Testis (tissue), 3 donors: ENCODE results near the gene ERLIN1. TPM values are rescaled to one million over a fixed set of nuclear protein-coding genes. Genes with fewer than 3 reads are reported as not detected.

Experiments
- DNase-seq: peaks from one replicate; pipeline ENCODE4 v3.0.0-alpha.2; 2019
- H3K27ac ChIP-seq, 2 donors: fragments of 200-600 bp; sonication (generic); one replicate each; pipeline ENCODE4 v1.5.1; 2019
- H3K27me3 ChIP-seq: fragments of 200-600 bp; sonication (generic); one replicate; pipeline ENCODE4 v1.5.1; 2019
- H3K36me3 ChIP-seq: fragments of 200-600 bp; sonication (generic); one replicate; pipeline ENCODE4 v1.5.1; 2017; ENCODE audit warnings: low read depth; ENCODE audit errors: missing control alignments
- H3K4me1 ChIP-seq: fragments of 200-600 bp; sonication (generic); one replicate; pipeline ENCODE4 v1.5.1; 2019
- H3K4me3 ChIP-seq, 2 donors: fragments of 200-600 bp; sonication (generic); one replicate each; pipeline ENCODE4 v1.5.1; 2017 to 2019
- H3K9me3 ChIP-seq: fragments of 200-600 bp; sonication (generic); one replicate; pipeline ENCODE4 v1.5.1; 2017
- CTCF ChIP-seq, 3 experiments: fragments of 450-650 bp in 2 of 3; fragments of 200-600 bp in 1 of 3; sonication (generic) in 1 of 3; IDR thresholded peaks; one replicate each; pipeline ENCODE4 v1.5.1; 2016 to 2019; ENCODE audit warnings: antibody characterized with exemption in 3 of 3, mild to moderate bottlenecking in 2 of 3, moderate library complexity in 1 of 3
- POLR2A ChIP-seq: fragments of 450-650 bp; IDR thresholded peaks from one replicate; pipeline ENCODE4 v1.6.1; 2017; ENCODE audit warnings: antibody characterized with exemption, mild to moderate bottlenecking, moderate library complexity
- WGBS, 2 donors: methylation state at CpG; one replicate each; pipeline ENCODE4 v1.1.5; 2018; 5-methylcytosine and 5-hydroxymethylcytosine counted together
- intact Hi-C: fragments of 100-400 bp; cut with DNase I; formaldehyde crosslinking; loops from one replicate; pipeline ENCODE4 v1.15.1; 2023; ENCODE audit warnings: low total_unique reads
- polyA plus RNA-seq: library from polyadenylated mRNA; stranded (reverse); fragments of 350-450 nt; fragmentation: Illumina TruSeq; extraction: RNeasy Lipid Tissue Mini Kit (QIAGEN cat#74804); gene quantifications from one replicate; pipeline ENCODE4 v1.2.3, GENCODE V29; 2014; ENCODE audit warnings: low read depth, low replicate concordance; ENCODE audit not compliant: insufficient read depth
- total RNA-seq, 2 donors: library from RNA; depleted of rRNA; stranded (reverse); fragments of >200 nt; gene quantifications; one replicate each; pipeline ENCODE4 v1.2.3, GENCODE V29; 2016

ERLIN1 gene
- total and polyA plus RNA-seq, 3 donors from 2014 or later = 27.9 to 62.7 (median 32.5) TPM

DNA sequence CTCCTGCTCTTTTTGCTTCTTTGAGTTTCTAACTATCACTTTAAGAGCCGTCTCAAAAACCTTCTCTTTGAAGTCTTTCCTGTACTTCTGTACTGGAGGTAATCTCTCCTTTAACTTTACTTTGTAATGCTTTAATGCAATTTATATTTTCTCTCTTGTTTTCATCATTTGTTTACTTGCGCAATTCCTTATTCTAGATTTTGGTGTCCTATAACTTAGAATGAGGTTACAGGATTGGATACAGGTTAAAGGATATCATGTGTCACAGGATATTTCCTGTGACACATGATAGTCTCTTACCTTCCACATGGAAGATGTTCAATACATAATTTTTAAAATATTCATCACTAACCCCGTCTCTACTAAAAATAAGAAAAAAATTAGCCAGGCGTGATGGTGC is 61.7 kb downstream of the ERLIN1 start:
- intact Hi-C loops = no loop called here
- TF ChIP-seq CTCF (IDR thresholded peaks at IDR 0.05) (no peak), POLR2A (no peak)
- H3K27me3 ChIP-seq = no peaks in the 10 kb centered on the region
- DNase-seq = no peak
- no peaks in the 10 kb centered on the region for H3K36me3 ChIP-seq
- 84 to 85% methylated on average over 4 of the region's 4 CpGs for WGBS, 2 donors
- no peak overlapping the region for H3K4me3 ChIP-seq
- no peaks in the 10 kb centered on the region for H3K4me1 ChIP-seq
- H3K27ac ChIP-seq = no peak overlapping the region
- H3K9me3 ChIP-seq = no peaks in the 10 kb centered on the region

GRCh38 chr10:100122780-100123179 is 63.0 kb downstream of the ERLIN1 start:
- H3K27ac ChIP-seq = no peak overlapping the region
- H3K36me3 ChIP-seq = no peaks in the 10 kb centered on the region
- H3K9me3 ChIP-seq = no peaks in the 10 kb centered on the region
- no peak for TF ChIP-seq CTCF (IDR thresholded peaks at IDR 0.05)
- no peak for TF ChIP-seq POLR2A
- intact Hi-C loops = no loop called here
- H3K4me1 ChIP-seq = no peaks in the 10 kb centered on the region
- DNase-seq = no peak
- no peaks in the 10 kb centered on the region for H3K27me3 ChIP-seq
- no peak overlapping the region for H3K4me3 ChIP-seq

DNA sequence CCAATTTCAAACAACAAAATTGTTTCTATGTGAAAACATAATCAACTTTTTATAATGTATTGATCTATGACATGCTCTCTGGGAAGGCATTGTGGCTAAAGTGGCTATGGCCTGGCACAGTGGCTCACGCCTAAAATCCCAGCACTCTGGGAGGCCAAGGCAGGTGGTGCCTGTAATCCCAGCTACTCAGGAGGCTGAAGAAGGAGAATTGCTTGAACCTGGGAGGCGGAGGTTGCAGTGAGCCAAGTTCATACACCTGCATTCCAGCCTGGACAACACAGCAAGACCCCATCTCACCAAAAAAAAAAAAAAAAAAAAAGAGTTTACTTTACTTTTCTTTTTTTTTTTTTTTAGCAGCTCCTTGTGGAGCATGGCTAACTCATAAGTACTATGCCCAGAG is 65.3 kb downstream of the ERLIN1 start:
- Histone ChIP-seq H3K27me3 (no peaks in the 10 kb centered on the region), H3K4me1 (no peaks in the 10 kb centered on the region), H3K36me3 (no peaks in the 10 kb centered on the region), H3K4me3 (no peak overlapping the region), H3K9me3 (no peaks in the 10 kb centered on the region), H3K27ac (no peak overlapping the region)
- DNase-seq = no peak
- TF ChIP-seq POLR2A = no peak
- TF ChIP-seq CTCF (IDR thresholded peaks at IDR 0.05) = no peak
- 89 to 91% methylated on average over 2 of the region's 2 CpGs for WGBS, 2 donors
- intact Hi-C loops = no loop called here

GRCh38 chr10:100119726-100120125 is 66.1 kb downstream of the ERLIN1 start:
- 85 to 94% methylated on average over 4 of the region's 4 CpGs for WGBS, 2 donors
- intact Hi-C loops = no loop called here
- H3K4me1 ChIP-seq = no peaks in the 10 kb centered on the region
- no peaks in the 10 kb centered on the region for H3K27me3 ChIP-seq
- TF ChIP-seq CTCF (IDR thresholded peaks at IDR 0.05) = no peak
- TF ChIP-seq POLR2A = no peak
- H3K9me3 ChIP-seq = no peaks in the 10 kb centered on the region
- H3K36me3 ChIP-seq = no peaks in the 10 kb centered on the region
- H3K4me3 ChIP-seq = no peak overlapping the region
- no peak for DNase-seq
- H3K27ac ChIP-seq = no peak overlapping the region

DNA sequence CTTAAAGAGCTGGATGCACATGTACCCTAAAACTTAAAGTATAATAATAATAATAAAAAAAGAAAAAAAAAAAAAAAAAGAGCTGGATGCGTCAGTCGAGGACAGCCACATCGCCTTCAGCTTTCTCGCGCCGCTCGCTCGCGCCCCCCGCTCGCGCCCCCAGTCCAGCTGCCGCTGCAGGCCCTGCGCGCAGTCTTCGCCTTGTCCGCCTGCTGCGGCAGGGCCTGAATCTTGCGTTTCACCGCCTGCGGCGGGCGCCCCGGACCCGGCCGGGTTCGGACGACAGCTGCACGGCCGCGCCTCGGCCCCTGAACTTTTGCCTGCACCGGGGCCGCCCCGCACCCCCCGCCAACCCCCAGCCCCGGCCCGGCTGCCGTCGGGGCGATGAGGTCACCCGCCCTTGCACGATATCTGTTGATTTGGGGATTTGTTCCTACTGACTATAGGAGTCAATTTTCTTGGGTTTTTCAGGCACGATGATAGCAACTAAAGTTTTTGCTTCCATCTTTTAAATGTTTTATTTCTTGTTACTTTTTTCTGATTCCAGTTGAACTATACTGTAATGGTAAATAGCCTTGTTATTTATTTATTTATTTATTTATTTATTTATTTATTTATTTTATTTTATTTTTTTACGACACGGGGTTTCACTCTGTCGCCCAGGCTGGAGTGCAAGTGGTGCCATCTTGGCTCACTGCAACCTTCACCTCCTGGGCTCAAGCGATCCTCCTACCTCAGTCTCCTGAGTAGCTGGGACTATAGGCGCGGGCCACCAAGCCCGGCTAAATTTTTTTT is 70.7 kb downstream of the ERLIN1 start:
- intact Hi-C loops = no loop called here
- no peak overlapping the region for H3K27ac ChIP-seq
- WGBS, 2 donors = 13 to 22% methylated on average over 28 to 51 of the region's 51 CpGs
- H3K9me3 ChIP-seq = no peaks in the 10 kb centered on the region
- H3K4me1 ChIP-seq = no peaks in the 10 kb centered on the region
- no peaks in the 10 kb centered on the region for H3K27me3 ChIP-seq
- H3K36me3 ChIP-seq = no peaks in the 10 kb centered on the region
- peak overlapping the region in 1 of 2 donors; percentile 18 for H3K4me3 ChIP-seq
- TF ChIP-seq CTCF (IDR thresholded peaks at IDR 0.05) (no peak), POLR2A (no peak)
- DNase-seq = peak; percentile 15
